Activated T-cell treated with anti-CD3 and anti-CD28 coated beads for 1 hour (primary cell): ENCODE measurements around the gene LY6G6F.

ENCODE experiments used
- DNase-seq: peaks from one replicate; pipeline ENCODE4 v3.0.0-alpha.2; 2020; ENCODE audit warnings: low read depth

The LY6G6F gene

DNA sequence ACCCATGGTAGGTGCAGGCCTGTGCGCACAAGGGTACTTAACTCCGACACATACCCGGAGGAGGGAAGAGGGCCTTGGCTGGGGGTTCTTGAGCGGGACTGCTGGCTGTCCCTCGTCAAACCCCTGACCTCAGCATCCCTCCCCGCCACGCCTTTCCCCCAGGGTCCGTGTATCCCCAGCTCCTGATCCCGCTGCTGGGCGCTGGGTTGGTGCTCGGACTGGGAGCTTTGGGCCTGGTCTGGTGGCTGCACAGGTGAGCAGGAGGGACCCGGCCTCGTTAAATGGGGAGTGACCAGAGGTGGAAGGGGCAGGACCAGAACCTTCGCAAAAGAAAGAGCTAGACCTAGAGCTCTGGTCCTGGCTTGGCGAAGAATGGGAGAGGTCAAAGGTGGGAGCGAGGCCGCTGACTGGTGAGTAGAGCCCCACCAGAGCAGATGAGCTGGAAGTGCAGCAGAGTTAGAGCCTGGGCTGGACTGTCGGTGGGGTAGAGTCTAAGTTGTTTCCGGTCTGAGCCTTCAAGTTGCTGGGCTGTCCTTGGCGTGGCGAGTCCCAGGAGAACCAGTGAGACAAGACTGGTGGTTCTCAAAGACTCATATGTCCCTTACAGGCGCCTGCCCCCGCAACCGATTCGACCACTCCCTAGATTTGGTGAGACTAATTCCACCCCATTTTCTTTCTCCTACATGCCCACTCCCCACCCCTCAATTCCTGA lies 17.5 kb downstream of the LY6G6F start:
- DNase-seq, result no peak

DNA sequence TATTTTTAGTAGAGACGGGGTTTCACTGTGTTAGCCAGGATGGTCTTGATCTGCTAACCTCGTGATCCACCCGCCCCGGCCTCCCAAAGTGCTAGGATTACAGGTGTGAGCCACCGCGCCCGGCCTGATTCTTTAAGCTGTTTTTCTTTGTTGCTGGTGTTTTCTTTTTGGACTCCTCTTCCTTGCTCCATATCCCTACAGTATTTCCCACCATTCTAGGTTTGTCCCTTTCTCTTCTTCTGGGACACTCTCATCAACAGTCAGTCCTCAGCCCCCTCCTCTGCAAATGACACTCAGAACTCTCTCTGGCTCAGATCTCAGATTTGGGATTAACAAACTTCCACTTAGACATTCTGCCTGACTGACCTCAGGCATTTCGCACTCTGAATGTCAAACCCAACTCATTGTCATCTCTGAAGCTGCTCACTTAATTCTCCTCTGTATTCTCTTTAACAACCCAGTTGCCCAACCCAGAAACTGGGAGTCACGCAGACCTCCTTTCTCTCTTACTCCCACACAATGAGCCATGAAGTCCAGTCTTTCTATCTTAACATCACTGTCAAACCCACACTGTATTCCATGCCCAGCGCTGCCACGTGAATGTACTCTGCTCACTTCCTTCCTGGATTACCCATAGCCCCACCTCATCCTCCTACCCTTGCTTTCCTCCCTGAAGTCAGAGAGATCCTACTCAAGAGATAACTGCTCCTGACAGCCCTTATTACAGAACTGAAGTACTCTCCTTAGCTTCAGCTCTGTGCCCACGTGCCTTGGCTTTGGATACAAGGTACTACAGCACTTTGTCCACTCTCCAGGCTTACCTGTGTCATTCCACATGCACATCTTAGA lies 19.1 kb downstream of the LY6G6F start:
- no peak for DNase-seq

DNA sequence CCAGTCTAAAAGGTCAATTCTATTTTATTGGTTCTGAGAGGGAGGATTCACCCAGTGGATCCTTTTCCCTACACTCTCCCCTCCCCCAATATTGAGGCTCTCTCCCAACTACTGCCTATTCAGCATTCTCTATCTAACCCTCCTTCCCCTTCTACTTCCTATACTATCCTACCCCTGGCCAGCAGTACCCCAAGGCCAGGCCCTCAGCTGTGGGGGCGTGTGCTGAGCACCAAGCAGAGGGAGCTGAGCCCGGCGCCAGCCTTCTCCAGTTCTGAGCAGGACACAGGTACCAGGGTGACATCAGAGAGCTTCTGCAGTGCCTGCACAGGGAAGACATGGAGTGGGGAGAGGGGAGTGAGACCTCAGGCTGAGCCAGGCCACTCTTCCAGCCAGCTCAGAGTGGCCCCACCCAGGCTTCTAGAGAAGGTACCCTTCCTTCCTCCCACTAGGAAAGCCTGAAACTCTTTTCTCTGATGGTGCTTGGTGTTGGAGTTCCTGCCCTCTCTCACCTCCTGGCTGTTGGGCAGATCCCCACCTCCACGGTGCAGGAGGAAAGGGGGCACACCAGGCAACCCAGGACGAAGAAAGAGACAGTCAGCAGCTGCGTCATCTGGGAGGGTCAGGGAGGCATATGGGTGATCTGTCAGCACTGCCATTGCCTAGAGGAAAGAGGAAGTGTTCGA lies 20.5 kb downstream of the LY6G6F start:
- no peak for DNase-seq

DNA sequence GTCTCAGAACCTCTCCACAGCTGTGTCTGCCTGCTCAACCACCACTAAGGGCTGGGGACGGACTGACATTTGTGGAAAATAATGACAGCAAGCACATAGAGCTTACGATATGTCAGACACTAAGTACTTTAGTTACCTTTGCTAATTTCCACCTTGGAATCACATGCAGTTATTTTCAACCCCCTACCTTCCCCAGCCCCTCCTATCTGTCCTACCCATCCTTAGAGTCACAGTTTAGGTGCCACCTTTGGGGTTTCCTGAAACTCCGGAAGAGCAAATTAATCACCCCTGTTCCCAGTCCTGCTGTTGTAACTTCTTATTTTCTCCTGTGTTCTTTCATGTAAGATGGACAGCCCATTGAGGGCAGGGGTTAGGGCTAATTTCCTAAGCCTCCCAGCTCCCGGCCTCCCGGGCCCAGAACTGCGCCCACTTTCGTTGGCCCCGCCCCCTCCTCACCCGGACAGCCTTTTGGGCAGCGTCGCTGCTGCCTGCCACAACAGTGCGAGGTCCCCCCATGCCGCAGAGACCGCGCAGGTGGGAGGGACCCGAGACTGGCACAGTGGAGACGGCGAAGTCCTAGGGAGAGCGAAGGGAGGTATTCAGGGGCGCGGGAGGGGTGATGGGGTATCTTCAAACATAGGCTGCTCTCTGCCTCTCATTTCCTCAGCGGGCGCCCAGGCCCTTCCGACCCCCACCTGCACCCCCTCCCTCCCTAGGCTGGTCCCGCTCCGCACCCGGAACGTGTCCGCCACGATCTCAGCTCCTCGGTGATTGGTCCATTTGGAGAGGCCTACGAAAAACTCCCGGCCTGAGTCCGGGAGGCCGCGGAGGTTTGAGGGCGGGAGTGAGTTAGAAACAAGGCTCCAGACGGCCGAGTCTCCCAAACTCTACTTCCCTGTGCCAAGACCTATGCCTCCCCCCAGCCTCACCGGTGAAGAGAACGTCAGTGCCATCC lies 21.3 kb downstream of the LY6G6F start:
- no peak for DNase-seq

DNA sequence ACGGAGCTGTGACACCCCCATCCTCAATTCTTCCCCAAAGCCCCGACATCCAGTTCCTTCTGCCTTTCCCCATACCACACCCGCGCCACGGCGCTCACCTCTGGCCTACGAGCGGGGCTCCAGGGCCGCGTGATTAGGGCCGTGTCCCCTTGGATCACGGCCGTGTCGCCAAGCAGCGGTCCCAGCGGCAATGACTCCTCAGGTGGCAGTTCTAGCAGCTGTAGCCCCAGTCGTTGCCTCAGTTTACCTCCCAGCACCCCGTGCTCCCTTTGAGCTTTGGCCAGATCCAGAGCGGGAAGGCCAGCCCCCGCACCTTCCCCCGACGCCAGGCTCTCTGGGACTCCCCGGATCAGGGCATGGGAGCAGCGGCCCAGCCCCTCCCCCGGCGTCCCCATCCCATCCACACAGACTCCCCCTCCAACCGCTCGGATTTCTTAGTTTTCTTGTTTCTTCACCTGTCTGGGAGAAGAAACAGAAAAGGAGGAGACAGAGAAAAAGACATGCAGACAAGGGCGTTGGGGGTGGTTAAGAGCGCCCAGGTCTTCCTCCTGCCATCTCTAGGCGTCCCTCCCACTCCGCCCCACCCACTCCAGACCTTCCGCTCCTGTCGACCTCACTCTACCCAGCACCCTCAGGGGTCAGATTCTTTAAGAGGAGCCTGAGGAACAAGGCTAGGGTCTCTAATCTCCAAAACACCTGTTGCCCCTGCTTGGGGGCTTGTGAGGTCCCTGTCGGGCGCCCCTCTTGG lies 22.3 kb downstream of the LY6G6F start, which contains the start of gene DDAH2:
TSS of gene DDAH2 (minus strand) at position 533 of the 748 bp plus-strand sequence. CDS start at position 395, 138 bp downstream.
- DNase-seq, result no peak

DNA sequence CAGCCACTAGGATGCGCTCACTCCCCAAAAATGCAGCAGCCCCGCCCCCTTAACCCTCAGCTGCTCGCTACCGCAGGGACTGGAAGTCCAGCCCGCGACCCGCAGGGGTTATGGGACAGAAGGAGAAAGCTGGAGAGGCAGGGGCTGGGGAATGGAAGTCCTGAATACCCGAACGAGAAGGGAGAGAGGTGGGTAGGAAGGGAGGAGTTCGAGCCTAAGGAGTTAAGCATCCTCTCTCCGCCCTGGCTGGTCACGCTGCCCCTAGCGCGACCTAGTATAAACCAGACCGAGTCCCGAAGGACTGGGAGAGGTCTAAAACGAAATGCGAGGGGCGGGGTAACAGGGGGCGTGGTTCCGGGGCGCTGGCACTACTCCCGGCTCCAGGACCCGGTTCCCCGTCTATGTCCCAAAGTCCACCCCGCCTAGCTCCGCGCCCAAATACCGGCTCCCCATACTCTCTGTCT lies 22.9 kb downstream of the LY6G6F start:
- peak; percentile 75 for DNase-seq

DNA sequence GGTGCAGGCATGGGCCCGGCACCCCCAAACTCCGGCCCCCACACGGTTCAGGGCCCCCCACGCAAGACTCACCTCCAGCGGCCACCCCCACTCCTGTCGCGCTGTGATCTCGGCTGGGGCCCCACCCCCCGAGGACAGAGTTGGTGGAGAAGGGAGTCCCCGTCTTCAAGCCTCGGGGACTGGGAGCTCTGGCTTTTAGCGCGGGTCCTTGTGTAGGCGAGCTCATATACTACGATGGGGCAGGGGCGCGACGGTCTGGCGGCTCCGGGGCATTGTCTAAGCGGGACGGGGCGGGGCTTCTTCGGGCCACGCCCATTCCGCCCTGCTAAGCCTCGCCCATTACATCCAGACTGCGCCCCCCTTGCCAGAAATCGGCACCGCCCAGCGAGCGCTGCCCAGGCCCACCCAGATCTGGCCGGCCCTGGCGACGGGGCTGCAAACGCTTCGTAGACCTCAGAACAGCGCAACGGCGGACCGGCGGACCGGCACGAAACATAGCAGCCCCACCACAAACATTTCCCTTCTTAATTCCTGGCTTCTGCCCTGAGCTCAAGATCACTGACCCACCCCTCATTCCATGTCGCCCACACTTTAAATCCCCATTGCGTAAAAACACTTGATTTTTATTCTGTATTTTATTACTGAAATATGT lies 23.4 kb downstream of the LY6G6F start:
- DNase-seq, result peak; percentile 54

DNA sequence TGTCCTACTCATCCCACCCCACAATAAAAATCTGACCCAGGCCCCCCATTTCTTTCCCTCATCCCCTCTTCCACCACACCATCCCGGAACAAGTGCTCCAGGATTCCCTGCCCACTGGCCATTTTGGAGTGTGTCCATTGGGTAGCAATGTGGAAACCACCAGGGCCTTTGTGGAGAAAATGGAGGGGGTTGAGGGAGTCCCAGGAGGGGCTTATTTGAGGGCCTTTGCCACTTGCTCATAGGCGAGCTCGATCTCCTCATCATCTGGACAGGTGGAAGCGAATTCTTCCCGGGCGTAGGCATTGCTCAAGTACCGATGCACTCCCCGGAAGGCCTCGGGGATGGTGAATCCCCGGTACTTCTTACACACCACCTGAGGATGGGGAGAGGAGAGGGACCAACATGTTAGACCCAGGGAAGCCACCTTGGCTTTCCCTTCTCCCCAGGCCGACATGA lies 24.0 kb downstream of the LY6G6F start:
- no peak for DNase-seq

DNA sequence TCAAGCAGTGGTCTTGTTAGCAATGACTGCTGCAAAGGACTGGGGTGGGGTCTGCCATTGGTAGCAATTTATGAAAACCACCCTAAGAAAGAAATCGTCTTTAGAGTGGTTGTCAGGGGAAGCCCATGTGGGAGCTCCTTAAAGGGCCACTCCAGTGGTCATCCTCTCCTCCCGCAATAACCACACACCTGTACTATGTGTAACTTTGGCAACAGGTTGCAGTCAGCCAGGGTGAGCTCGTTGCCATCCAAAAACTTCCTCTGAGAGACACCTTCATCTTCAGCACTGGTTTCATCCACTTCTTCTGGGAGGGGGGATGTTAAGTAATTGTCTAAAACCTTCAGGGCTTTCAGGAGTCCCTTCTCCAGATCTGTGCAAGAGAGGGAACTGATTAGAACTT lies 25.4 kb downstream of the LY6G6F start:
- DNase-seq, result no peak

DNA sequence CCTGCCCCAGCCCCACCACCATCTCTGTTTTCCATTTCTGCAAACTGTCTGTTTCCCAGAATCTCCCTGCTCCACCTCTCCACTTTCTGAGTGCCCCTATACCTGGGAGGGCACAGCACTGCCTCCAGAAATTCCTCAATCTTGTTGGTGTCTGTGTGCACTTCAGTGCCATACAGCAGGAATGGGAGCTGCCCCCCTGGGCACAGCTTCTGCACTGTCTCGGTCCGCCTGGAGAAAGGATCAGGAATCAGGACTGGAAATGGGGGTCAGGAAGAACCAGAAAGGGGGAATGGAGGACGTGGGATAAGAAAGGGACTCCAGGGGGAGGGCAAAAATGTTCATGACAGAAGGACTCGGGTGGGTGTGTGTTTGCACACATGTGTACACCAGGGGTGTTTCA lies 27.1 kb downstream of the LY6G6F start:
- no peak for DNase-seq

DNA sequence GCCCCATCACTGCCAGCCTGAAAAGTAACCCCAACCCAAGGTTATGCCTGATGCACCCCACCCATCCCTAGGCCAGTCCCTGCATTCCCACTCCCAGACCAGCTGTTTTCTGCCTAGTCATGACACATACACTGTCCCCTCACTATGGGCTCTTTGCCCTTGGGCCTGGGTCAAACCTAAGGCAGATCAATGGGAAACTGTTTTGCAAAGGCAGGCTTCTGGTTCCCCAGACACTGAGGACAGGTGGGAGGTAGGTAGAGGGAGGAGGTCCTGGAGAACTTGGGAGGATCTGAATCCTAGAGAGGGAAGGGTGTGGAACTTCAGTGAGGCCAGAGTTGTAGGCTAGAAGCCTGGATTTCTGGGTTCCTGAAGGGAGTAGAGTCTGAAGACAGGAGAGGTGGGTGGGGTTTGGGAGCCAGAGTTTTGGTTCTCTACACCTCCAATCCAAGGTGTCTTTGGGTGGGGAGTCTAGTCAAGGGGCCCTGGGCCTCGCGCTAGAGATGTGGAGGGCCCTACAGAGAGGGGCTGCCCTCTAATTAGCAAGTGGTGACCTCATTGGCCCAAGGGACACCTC lies 27.7 kb downstream of the LY6G6F start:
- DNase-seq, result no peak

DNA sequence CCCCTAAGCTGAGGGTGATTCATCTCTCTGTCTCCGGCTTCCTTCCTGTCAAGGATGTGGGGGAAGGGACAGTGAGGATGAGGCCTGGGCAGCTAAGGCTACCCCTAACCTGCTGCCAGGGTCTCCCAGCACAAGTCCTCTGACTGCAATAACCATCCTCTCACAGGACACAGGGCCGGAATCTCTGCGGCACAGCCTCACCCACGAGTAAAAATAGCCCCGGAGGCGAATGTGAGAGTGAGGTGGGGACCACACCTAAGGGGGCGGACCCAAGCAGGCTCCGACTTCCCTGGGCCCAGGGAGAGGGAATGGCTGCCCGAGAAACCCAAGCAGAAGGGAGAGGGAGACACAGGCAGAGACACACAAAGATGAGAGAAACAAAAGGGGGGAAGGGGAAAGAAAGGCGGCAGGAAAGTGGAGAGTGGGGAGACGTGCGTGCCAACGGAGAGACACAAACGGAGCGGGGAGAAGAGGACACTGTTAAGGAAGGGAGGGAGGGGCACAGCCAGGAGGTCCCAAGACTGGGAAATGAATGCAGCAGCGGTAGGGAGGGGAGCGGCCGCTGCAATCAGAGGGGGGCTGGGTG lies 28.2 kb downstream of the LY6G6F start:
- DNase-seq, result peak; percentile 35

DNA sequence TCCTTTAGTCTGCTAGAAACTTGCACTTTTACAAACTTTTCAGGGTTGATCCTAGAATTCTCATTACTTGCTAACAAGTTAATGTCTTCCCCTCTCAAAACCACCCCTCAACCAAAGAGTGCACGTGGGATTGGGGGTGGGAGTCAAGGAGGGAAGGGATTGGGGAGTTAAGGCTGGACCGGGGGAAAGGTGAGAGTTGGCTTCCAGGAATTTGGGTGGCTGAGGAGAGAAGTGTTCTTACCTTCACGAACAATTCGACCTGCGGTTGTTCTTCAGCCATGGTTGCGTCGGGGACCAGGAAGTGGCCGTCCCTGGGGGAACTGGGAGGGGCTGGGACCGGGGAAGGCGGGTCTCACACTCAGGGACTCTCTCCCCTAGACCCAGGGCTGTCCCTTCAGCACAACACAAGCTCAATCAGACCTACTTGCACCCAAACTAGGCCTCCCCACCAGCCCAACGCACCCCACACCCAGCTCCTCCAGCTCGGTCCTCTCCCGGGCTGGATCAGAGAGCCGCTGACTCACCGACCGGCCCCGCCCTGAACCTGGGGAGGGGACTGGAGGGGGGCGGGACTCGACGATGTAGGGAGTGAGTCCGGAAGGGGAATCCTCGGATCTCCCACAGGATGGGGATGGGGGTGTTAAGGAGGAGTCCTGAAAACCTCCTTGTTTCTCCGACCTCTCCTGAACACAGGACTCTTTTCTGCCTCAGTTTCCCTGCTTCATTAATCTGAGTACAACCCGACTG lies 29.5 kb downstream of the LY6G6F start, which contains the start of gene CLIC1:
TSS of gene CLIC1 (minus strand) at position 510 of the 747 bp plus-strand sequence. CDS start at position 280, 230 bp downstream.
- DNase-seq, result peak; percentile 64

DNA sequence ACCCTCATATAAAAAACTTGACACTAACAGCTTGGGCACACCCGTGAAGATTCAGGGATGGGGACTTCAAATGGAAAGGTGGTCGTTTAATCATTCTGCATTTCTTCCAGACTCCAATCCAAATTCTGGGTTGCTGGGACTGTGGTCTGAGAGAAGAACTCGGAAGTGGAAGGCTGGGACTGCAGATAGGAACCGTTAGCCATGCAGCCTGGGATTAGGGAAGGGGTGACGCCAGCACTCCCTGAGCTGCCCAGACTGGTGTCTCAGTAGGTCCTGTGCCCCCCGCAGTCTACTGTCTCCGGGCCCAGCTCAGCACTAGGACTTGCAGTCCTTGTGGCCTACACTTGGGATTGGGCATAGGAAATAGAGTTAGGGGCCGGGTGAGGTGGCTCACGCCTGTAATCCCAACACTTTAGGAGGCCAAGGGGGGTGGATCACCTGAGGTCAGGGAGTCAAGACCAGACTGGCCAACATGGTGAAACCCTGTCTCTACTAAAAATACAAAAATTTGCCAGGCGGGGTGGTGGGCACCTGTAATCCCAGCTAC lies 30.2 kb downstream of the LY6G6F start:
- DNase-seq, result no peak

DNA sequence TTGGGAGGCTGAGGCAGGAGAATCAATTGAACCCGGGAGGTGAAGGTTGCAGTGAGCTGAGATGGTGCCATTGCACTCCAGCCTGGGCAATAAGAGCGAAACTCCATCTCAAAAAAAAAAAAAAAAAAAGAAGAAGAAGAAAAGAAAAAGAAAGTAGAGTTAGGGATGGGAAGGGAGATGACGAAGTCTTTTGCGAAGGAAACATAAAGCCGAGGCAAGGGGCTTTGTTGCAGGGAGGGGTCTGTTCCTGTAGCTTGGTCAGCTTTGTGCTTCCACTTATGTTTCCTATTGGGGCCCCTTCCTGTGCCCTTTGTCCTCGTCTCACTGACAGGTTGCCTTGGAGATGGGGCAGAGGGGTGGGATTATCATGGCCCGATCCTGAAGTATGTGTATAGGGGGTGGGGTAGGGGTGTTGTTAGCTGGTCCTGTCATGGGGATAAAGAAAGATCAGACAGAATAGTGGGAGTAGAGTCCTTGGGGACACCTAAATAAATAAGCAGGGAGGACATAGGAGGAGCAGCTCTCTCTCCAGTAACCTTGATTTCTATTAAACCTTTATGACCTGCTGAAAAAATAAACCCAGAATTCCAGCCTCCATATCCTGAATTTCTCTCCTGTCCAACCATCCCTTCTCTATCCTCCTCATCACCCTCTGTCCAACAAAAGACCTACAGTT lies 30.8 kb downstream of the LY6G6F start:
- no peak for DNase-seq

DNA sequence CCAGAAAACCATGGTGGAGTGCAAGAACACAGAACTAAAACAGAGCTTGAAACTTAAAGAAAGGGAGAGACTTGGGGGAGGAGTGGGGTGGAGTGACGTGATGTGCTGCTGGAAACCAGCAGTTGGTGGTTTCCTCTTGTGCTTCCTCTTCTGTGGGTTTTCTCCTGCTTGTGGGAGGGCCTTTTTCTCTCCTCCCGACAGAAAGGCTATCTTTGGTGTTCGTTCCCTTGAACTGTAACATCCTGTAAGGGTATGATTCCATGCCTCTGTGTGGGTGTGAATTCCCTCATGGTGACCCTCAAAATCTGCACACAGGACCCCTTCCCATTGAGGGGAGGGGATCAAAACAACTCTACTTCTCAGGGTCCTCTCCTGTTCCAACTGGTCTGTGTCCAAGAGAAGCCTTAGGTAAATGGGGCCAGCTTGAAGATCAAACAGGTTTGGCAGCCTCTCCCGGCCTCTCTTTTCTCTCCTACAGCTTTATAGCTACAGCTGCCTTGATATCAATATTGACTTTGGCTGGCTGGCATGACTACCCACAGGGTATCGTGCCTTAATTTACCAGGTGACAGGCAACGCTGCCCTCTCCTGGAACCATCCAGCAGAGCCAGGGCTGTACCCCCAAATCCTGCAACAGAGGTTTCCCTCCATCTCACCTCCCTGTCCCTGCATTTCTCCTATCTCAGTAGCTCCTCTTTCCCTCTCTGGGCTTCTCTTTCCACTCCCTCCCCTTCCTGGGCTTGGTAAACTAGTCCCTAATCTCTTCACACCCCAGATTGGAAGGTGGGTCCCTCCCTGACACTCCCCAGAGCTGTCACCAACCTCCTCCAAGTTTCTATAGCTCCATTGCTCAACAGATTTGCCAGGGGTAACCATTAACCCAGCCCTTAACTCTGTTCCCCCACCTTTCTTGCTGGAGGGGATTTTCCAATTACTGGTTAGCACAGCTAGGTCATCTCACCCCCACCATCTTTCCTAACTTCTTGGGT lies 31.6 kb downstream of the LY6G6F start:
- peak; percentile 41 for DNase-seq
